Measurements from ENCODE around the gene SUFU. TPM values are rescaled to one million over a fixed set of nuclear protein-coding genes. Genes with fewer than 3 reads are reported as not detected.
"Not testable (repeated sequence)": the region's sequence is repeated elsewhere in the genome, so short reads cannot be mapped to it uniquely, and the experiment has no call there.

SUFU gene
- total RNA-seq, 1 donor from 2014 or later = 29.4 TPM

- no peak overlapping the region for H3K4me3 Mint-ChIP-seq
- no peaks in the 10 kb centered on the region for H3K27me3 Mint-ChIP-seq
- no peak for DNase-seq (ENCODE audit: extremely low spot score, unreplicated experiment)
- H3K4me1 Mint-ChIP-seq (ENCODE audit: unreplicated experiment) = peaks cover 19% of the 10 kb centered on the region
- no peaks in the 10 kb centered on the region for H3K36me3 Mint-ChIP-seq
- H3K9me3 Mint-ChIP-seq = no peaks in the 10 kb centered on the region
- TF ChIP-seq CTCF (conservative IDR thresholded peaks at IDR 0.05) = no peak
- H3K27ac Mint-ChIP-seq = no peak overlapping the region
Measured at GRCh38 chr10:102497545-102497944, 6.2 kb upstream of the SUFU start.

GRCh38 chr10:102499356-102499755, 4.4 kb upstream of the SUFU start:
- no peaks in the 10 kb centered on the region for H3K27me3 Mint-ChIP-seq
- no peak for TF ChIP-seq CTCF (conservative IDR thresholded peaks at IDR 0.05)
- H3K4me3 Mint-ChIP-seq = peak overlapping the region; percentile 13
- no peak for DNase-seq (ENCODE audit: extremely low spot score, unreplicated experiment)
- H3K27ac Mint-ChIP-seq = no peak overlapping the region
- no peaks in the 10 kb centered on the region for H3K9me3 Mint-ChIP-seq
- H3K36me3 Mint-ChIP-seq = no peaks in the 10 kb centered on the region
- peaks cover 10% of the 10 kb centered on the region for H3K4me1 Mint-ChIP-seq (ENCODE audit: unreplicated experiment)

GRCh38 chr10:102500686-102501085, 3.1 kb upstream of the SUFU start:
- not testable (repeated sequence) for DNase-seq (ENCODE audit: extremely low spot score, unreplicated experiment); H3K27me3 Mint-ChIP-seq; H3K4me3 Mint-ChIP-seq; H3K36me3 Mint-ChIP-seq; H3K27ac Mint-ChIP-seq; H3K9me3 Mint-ChIP-seq
- peaks cover 19% of the 10 kb centered on the region for H3K4me1 Mint-ChIP-seq (ENCODE audit: unreplicated experiment)

- no peak for TF ChIP-seq CTCF (conservative IDR thresholded peaks at IDR 0.05)
- no peaks in the 10 kb centered on the region for H3K9me3 Mint-ChIP-seq
- H3K27me3 Mint-ChIP-seq = no peaks in the 10 kb centered on the region
- no peak for DNase-seq (ENCODE audit: extremely low spot score, unreplicated experiment)
- H3K36me3 Mint-ChIP-seq = no peaks in the 10 kb centered on the region
- no peak overlapping the region for H3K4me3 Mint-ChIP-seq
- H3K4me1 Mint-ChIP-seq (ENCODE audit: unreplicated experiment) = peaks cover 22% of the 10 kb centered on the region
- no peak overlapping the region for H3K27ac Mint-ChIP-seq
Measured at GRCh38 chr10:102501201-102502028, 2.4 kb upstream of the SUFU start.

- no peak for TF ChIP-seq CTCF (conservative IDR thresholded peaks at IDR 0.05)
- Mint-ChIP-seq H3K36me3 (peaks cover under 1% of the 10 kb centered on the region), H3K27me3 (no peaks in the 10 kb centered on the region), H3K4me3 (no peak overlapping the region), H3K9me3 (no peaks in the 10 kb centered on the region), H3K27ac (no peak overlapping the region), H3K4me1 (ENCODE audit: unreplicated experiment) (peaks cover 25% of the 10 kb centered on the region)
- DNase-seq (ENCODE audit: extremely low spot score, unreplicated experiment) = peak; percentile 98
Measured at GRCh38 chr10:102502029-102502336, 1.8 kb upstream of the SUFU start.

- no peaks in the 10 kb centered on the region for H3K27me3 Mint-ChIP-seq
- peaks cover 3% of the 10 kb centered on the region for H3K36me3 Mint-ChIP-seq
- TF ChIP-seq CTCF (conservative IDR thresholded peaks at IDR 0.05) = no peak
- H3K4me3 Mint-ChIP-seq = no peak within 1 kb of the TSS
- peak; percentile 98 for DNase-seq (ENCODE audit: extremely low spot score, unreplicated experiment)
- no peaks in the 10 kb centered on the region for H3K9me3 Mint-ChIP-seq
- H3K27ac Mint-ChIP-seq = no peak within 1 kb of the TSS
- peaks cover 30% of the 10 kb centered on the region for H3K4me1 Mint-ChIP-seq (ENCODE audit: unreplicated experiment)
Measured at GRCh38 chr10:102502337-102503151, 1.2 kb upstream of the SUFU start, which contains the start of gene ACTR1A. ACTR1A (minus strand) TSS chr10:102502712; CDS start chr10:102502647, 65 bp downstream.

All from type B pancreatic cell (in vitro differentiated cells).